Mucosa of descending colon (tissue), 3 donors: Measurements from ENCODE around the gene OGFOD2. TPM values are rescaled to one million over a fixed set of nuclear protein-coding genes. Genes with fewer than 3 reads are reported as not detected.
A peak's percentile ranks its signal among the peaks of the same experiment; 100 is the strongest.

Experiments used
- ATAC-seq: fragments of 200-7000 bp; cut with Tn5 transposase; one replicate; pipeline ENCODE4 v1.9.1; 2020; ENCODE audit warnings: mild to moderate bottlenecking, moderate library complexity
- DNase-seq, 3 donors: peaks; one replicate each; pipeline ENCODE4 v3.0.0-alpha.2; 2020
- H3K36me3 ChIP-seq: fragments of 200-600 bp; one replicate; pipeline ENCODE4 v1.8.0; 2021; ENCODE audit warnings: low read depth, mild to moderate bottlenecking
- H3K4me1 ChIP-seq: fragments of 200-600 bp; one replicate; pipeline ENCODE4 v1.8.0; 2021; ENCODE audit warnings: low read depth, mild to moderate bottlenecking
- H3K4me3 ChIP-seq: fragments of 200-600 bp; one replicate; pipeline ENCODE4 v1.8.0; 2021; ENCODE audit warnings: mild to moderate bottlenecking
- H3K9me3 ChIP-seq: fragments of 200-600 bp; one replicate; pipeline ENCODE4 v1.8.0; 2021; ENCODE audit warnings: mild to moderate bottlenecking
- intact Hi-C, 2 donors: fragments of 100-400 bp; cut with DNase I in 1 of 2; cut with micrococcal nuclease in 1 of 2; formaldehyde crosslinking; loops; one replicate each; pipeline versions ENCODE4 v1.11.0 to v1.11.1; 2022; cut with DNase I, micrococcal nuclease
- total RNA-seq, 3 donors: library from RNA; stranded (reverse); fragmentation: NEBNext Ultra II Directional in 2 of 3; extraction: Animal tissue kit (Norgen Biotek cat#: 25700) in 2 of 3; gene quantifications; one replicate each; pipeline versions ENCODE4 v1.2.1 to v1.2.4, GENCODE V29; 2021 to 2023
- TF ChIP-seq, protein P1 (sequence below): fragments of 200-600 bp; IDR thresholded peaks from one replicate; pipeline ENCODE4 v1.8.0; 2022; ENCODE audit warnings: antibody characterized with exemption, mild to moderate bottlenecking
- donor health status: DM: no; HTN: no; CAD: no; lungs with moderate emphysema.
- donor health status: DM: no; HTN: no; CAD: no.
- donor health status: DM: no; HTN: yes; CAD: no.

The OGFOD2 gene
- total RNA-seq, 3 donors from 2014 or later: 17.0 to 25.0 (median 23.7) TPM

- no peaks in the 10 kb centered on the region for H3K36me3 ChIP-seq
- no peak for DNase-seq
- no peaks in the 10 kb centered on the region for H3K9me3 ChIP-seq
- H3K4me3 ChIP-seq: no peak overlapping the region
- ATAC-seq: no peak
- TF ChIP-seq, protein P1, sequence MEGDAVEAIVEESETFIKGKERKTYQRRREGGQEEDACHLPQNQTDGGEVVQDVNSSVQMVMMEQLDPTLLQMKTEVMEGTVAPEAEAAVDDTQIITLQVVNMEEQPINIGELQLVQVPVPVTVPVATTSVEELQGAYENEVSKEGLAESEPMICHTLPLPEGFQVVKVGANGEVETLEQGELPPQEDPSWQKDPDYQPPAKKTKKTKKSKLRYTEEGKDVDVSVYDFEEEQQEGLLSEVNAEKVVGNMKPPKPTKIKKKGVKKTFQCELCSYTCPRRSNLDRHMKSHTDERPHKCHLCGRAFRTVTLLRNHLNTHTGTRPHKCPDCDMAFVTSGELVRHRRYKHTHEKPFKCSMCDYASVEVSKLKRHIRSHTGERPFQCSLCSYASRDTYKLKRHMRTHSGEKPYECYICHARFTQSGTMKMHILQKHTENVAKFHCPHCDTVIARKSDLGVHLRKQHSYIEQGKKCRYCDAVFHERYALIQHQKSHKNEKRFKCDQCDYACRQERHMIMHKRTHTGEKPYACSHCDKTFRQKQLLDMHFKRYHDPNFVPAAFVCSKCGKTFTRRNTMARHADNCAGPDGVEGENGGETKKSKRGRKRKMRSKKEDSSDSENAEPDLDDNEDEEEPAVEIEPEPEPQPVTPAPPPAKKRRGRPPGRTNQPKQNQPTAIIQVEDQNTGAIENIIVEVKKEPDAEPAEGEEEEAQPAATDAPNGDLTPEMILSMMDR: no peak
- intact Hi-C loops: loop anchor here in 1 of 2 donors (10.0 kb wide), 1 partner anchor 165 kb away; no protein-coding TSS in a partner anchor
- H3K4me1 ChIP-seq: peaks cover 36% of the 10 kb centered on the region
Observed at GRCh38 chr12:122979908-122980182, 4.8 kb downstream of the OGFOD2 start.

DNA sequence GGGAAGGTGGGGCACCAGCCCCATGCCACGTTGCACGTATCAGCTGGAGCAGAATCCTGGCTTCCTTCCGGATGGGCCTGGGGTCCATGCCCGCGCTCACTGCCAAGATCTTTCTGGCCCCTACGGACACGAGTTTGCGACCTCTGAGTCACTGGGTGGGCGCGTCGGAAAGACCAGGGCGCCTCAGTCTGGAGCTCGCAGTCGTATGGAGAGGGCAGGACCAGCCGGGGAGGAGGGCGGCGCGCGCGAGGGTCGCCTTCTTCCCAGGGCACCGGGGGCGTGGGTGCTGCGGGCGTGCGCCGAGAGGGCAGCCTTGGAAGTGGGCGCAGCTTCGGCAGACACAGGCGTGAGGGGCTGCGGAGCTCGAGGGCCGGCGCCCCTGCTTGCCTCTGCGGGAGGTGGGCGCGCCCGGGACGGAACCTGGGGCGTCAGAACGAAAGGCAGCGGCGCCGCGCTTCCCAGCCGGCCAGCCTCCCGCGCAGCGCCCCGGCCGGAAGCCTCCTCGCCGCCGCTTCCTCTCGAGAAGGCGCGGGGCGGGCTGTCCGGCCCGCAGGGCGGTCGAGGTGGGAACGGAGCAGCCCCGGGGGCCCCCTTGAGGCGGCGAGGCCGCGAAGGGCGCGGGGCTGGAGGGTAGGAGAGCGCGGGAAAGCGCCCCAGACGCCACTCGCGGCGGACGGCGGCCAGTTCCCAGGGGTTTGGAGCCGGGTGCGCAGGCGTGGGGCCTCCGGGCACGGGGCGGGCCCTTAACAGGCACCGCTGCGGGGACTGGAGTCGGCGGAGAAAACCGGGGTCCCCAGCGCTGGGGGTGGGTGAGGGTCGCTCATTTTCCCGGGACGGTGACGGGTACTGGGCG lies 5.4 kb downstream of the OGFOD2 start, which contains the start of gene ARL6IP4:
Gene ARL6IP4, plus strand, starts transcription at position 499 of the 853 bp plus-strand sequence. CDS start 459 bp downstream, outside the sequence.
- DNase-seq: peak; percentile 73 to 82 (median 80)
- Histone ChIP-seq H3K4me1 (peaks cover 36% of the 10 kb centered on the region), H3K4me3 (peak within 1 kb of the TSS; percentile 95), H3K36me3 (no peaks in the 10 kb centered on the region), H3K9me3 (no peaks in the 10 kb centered on the region)
- ATAC-seq: peak; percentile 86
- intact Hi-C loops: loop anchor here in 1 of 2 donors (10.0 kb wide), 1 partner anchor 164 kb away; no protein-coding TSS in a partner anchor
- TF ChIP-seq, protein P1: no peak

DNA sequence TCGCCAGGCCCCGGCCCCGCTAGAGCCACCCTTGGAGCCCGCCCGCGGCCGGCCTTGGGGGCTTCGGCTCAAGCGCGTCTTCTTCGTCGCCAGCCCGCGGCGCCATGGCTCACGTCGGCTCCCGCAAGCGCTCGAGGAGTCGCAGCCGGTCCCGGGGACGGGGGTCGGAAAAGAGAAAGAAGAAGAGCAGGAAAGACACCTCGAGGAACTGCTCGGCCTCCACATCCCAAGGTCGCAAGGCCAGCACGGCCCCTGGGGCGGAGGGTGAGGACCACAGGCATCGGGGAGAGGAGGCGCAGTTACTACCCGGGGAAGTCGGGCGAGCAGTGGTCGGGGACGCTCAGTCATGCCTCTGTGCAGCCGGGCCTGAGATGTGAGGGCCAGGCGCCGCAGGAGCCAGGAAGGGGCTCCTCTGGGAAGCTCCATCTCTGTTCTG lies 6.0 kb downstream of the OGFOD2 start:
- intact Hi-C loops: loop anchor here in 1 of 2 donors (10.0 kb wide), 1 partner anchor 164 kb away; no protein-coding TSS in a partner anchor
- TF ChIP-seq, protein P1: no peak
- no peaks in the 10 kb centered on the region for H3K9me3 ChIP-seq
- no peak for DNase-seq
- H3K4me3 ChIP-seq: peak overlapping the region; percentile 95
- no peaks in the 10 kb centered on the region for H3K36me3 ChIP-seq
- peak; percentile 20 for ATAC-seq
- peaks cover 29% of the 10 kb centered on the region for H3K4me1 ChIP-seq

- ATAC-seq: no peak
- intact Hi-C loops: loop anchor here in 1 of 2 donors (10.0 kb wide), 1 partner anchor 163 kb away; no protein-coding TSS in a partner anchor
- TF ChIP-seq, protein P1: no peak
- H3K4me3 ChIP-seq: peak overlapping the region; percentile 95
- peaks cover 22% of the 10 kb centered on the region for H3K4me1 ChIP-seq
- DNase-seq: peak in 1 of 3 donors; percentile 51
- no peaks in the 10 kb centered on the region for H3K36me3 ChIP-seq
- no peaks in the 10 kb centered on the region for H3K9me3 ChIP-seq
Observed at GRCh38 chr12:122981587-122982476, 6.8 kb downstream of the OGFOD2 start.

- ATAC-seq (no peak), DNase-seq (no peak)
- H3K4me1 ChIP-seq: peaks cover 20% of the 10 kb centered on the region
- intact Hi-C loops: loop anchor here in 1 of 2 donors (10.0 kb wide), 1 partner anchor 162 kb away; no protein-coding TSS in a partner anchor
- TF ChIP-seq, protein P1: no peak
- no peaks in the 10 kb centered on the region for H3K36me3 ChIP-seq
- H3K9me3 ChIP-seq: no peaks in the 10 kb centered on the region
- no peak overlapping the region for H3K4me3 ChIP-seq
Observed at GRCh38 chr12:122982477-122982815, 7.4 kb downstream of the OGFOD2 start.
